GM21723 (cell line): ENCODE data around the gene TBPL1.
"Not testable (repeated sequence)": the region's sequence is repeated elsewhere in the genome, so short reads cannot be mapped to it uniquely, and the experiment has no call there.

Experiments
- ATAC-seq: cut with Tn5 transposase; IDR thresholded peaks from one replicate; pipeline ENCODE4 v1.9.1; 2021; ENCODE audit warnings: mild to moderate bottlenecking, moderate library complexity; ENCODE audit not compliant: unreplicated experiment

The TBPL1 gene

DNA sequence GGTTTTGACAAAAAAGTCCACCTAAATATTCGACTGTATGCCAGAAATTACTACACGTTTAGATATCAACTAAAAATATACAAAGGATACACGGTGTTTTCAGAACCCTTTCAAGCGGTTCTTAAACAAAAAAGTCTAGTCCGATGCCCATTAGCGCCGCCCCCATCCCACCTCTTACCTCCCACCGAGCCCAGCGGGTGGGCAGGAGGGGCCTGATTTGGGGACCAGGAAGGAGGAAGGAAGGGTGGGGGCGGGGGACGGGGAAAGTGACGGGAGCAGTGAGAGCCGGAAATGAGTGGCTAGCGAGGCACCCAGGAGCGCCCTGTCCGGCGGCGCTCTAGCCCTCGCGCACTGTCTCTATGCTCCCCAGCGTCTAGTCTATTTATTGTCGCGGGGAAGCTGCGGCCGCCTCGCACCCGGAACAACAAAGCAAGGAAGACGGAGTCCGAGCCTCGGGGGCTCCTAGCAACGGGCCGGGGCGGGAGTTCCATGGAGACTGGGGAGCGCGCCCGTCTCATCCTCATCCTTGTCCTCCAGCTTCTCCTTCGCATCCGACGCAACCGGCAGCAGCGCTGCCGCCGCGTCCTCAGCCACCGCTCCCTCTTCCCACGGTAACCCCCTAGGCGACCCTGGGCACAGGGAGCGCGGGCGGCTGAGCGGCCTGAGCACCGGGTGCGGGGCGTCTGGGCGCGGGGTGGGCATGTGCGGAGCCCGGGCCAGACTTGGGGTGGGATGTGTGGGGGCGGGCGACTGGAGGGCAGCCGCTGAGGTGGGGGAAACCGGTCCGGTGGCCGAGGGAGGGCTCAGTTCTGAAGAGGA, at the start of gene TBPL1:
Gene TBPL1 (plus strand): TSS at position 410 of the 819 bp plus-strand sequence. CDS start 26,902 bp downstream, outside the sequence.
- peak; percentile 90 for ATAC-seq

DNA sequence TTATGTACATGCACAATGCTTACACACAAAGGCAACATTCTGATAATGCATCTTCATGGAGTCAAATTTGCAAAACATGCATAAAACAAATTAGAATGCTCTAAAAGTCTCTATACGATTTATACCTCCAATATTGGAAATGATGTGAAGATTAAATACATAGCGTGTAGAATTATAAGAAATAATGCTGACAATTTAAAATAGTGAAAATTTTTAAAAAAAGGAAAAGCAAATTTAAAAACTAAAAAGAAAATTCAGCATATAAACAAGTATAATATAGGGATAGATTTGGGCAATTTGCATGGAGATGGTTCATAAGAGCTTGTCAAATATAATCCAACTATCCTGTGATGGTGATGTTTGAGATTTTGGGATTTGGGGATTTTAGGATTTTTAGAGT, 49.2 kb upstream of the TBPL1 start:
- no peak for ATAC-seq

DNA sequence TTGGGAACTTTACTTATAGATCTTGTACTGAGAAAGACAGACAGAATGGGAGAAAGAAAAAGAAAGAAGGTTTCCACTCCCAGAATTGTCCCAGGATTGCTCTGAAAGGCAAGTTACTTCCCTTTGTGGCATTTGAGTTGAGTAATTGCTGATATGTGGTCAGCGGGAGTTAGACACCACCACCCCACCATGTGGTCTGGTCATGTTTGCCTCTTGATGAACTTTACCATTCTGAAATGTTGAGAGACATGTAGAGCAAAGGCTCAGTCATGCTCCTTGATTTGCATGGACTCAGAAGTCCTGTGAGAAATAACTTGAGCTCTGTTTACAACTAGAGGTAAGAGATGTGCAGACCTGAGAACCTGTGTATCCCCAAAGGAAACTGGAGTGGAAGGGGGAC, 47.0 kb upstream of the TBPL1 start:
- ATAC-seq: no peak

DNA sequence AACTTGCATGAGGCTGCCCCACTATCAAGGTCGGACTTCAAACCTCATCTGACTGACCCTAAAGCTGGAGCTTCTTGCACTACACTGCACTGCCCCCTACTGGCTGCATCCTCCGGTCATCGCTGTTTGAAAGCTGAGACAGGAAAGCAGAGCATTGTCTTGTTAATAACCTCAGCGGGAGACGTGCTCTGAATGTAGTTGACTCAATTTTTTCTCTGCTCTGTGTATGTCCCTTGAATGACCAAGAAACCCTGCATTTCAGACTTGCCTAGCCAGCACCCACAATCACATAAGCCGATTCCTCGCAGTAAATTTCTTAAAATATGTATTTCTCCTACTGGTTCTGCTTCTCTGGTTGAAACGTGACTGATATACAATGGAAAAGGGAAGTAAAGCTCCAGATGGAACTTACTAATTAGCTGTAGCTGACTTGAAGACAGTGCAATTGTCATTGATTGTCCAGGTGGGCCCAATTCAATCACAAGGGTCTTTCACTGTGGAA, 36.3 kb upstream of the TBPL1 start:
- ATAC-seq: peak; percentile 79

DNA sequence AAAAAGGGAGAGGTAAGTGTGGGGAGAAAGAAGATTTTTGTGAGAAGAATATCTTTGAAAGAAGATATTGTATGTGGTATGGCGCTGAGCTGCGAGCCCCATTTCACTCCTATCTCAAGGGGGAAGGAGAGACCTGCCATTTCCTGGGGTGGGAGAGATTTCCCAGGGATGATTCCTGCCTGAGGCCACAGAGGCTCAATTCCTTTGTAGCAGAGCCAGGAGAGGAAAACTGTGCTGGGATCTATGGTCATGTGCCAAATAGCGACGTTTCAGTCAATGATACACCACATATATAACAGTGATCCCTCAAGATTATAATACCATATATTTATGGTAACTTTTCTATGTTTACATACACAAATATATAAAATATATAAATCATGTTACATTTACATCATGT, 35.2 kb upstream of the TBPL1 start:
- ATAC-seq: no peak

DNA sequence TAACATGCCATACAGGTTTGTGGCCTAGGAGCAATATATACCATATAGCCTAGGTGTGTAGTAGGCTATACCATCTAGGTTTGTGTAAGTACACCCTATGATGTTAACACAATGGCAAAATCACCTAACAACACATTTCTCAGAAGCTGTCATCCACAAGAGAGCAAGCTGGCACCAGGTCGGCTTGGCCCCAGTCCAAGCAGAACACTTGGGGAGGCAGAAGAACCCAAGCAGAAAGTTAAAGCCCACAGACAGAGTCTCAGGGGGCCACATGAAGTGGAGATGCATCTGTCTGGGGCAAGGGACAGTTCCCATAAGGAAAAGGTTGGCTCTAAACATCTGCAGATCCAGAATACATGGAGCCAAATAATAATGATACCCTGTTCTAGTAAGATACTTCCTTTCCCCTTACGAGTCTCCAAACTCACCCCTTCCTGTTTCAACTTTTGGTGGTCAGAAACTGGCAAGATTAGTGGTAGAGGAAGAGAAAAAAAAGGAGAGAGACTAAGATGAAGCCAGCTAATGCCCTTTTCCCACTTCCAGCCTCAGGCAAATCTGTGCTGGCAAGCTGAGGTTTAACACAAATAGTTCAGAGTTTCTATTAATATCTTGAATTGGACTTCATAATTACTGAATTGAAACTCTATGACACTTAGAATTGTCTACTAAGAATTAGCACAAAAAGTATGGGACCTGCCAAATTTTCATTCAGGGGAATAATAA, 34.7 kb upstream of the TBPL1 start:
- ATAC-seq: no peak

DNA sequence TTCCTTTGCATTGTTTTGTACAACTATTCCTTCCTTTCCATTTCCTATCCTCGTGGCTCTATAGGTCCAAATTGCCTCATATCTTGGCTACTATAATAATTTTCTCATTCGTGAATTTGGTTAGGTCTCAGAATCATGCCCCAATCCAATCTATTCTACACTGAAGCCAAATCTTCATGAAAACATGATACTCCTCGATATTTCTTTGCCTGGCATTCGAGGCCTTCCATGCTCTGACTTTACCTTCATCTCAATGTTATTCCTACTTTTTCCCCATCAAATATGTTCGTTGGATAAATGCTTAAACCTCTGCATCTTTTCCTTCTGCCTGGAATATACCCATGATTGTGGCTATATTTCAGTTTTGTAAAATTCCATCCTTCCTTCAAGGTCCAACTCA, 33.7 kb upstream of the TBPL1 start:
- ATAC-seq: no peak

DNA sequence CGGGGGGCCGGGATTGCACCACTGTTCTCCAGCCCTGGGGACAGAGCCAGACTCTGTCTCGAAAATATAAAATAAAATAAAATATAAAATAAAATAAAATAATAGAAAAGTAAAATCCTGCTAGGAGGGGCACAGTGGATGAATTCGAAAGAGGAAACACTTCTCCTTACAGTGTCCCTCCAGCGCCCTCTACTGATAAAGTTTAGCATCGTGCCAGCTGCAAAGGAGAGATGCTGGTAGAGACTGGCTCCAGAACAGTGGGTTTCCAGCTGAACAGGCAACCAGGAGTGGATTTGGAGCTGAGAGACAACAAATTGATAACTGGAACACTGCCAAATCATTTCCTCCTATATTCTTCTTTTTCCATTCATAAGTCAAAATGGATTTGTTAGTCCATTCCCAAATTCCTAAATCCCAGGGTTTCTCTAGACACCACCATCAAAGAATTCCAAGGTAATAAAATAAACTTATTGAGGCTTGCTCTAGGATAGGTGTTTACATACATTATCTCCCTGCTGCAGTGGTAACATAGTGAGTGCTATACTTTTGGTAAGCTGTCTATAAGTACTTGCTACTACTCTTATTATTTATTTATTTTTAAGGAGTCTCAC, 31.7 kb upstream of the TBPL1 start:
- peak; percentile 55 for ATAC-seq

DNA sequence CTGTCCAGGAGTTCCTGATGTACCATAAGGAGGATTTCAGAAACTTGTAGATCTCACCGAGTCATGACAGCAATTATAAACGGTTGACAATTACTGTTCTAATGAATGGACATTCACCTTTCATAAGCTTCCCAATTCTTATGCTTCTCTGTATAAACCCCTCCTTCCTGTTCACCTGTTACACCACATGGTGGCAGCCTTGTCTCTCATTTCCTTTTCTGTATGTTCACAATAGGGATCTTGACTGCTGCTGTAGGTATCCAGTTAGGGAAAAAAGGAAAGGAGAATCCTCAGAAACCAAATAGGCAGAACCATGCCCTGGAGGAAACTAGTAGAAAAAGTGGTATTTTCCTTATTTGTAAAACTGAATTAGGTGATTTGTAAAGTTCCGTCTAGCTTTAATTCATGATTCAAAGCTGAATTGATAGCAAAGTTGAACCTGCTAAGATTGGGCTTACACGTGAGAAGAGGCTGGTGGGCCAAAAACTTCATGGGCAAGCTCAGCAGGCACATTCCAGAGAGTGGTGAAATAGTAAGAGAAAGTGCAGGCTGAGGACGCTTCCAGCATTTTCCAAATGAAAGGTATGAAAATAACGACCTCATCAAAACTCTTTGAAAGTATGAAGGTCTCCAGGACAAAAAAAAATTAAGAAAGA, 29.0 kb upstream of the TBPL1 start:
- peak; percentile 91 for ATAC-seq

DNA sequence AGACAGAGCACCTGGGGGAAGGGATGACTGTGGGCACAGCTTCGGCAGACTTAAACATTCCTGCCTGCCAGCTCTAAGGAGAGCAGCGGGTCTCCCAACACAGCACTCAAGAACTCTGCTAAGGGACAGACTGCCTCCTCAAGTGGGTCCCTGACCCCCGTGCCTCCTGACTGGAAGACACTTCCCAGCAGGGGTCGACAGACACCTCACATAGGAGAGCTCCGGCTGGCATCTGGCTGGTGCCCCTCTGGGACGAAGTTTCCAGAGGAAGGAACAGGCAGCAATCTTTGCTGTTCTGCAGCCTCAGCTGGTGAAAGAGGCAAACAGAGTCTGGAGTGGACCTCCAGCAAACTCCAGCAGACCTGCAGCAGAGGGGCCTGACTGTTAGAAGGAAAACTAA, 21.8 kb upstream of the TBPL1 start:
- ATAC-seq: not testable (repeated sequence)

DNA sequence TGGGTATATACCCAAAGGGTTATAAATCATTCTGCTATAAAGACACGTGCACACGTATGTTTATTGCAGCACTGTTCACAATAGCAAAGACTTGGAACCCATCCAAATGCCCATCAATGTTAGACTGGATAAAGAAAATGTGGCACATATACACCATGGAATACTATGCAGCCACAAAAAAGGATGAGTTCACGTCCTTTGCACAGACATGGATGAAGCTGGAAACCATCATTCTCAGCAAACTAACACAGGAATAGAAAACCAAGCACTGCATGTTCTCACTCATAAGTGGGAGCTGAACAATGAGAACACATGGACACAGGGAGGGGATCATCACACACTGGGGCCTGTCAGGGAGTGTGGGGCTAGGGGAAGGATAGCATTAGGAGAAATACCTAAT, 16.7 kb upstream of the TBPL1 start:
- ATAC-seq: not testable (repeated sequence)

DNA sequence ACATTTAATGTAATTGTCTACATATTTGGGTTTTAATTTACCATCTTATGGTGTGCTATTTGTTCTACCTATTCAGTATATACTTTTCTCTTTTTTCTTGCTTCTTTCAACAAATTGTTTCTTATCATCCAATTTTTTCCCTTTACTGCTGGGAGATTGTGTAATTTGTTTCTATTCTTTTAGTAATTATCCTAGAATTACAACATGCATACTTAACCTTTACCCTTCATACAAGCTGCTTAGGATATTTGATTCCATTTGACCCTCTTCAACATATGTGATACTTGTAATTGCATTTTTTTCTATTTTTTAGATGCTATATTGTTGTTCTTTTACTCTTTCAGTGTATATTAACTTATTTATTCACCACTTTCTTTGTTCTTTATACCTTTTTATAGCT, 15.1 kb upstream of the TBPL1 start:
- ATAC-seq: no peak

DNA sequence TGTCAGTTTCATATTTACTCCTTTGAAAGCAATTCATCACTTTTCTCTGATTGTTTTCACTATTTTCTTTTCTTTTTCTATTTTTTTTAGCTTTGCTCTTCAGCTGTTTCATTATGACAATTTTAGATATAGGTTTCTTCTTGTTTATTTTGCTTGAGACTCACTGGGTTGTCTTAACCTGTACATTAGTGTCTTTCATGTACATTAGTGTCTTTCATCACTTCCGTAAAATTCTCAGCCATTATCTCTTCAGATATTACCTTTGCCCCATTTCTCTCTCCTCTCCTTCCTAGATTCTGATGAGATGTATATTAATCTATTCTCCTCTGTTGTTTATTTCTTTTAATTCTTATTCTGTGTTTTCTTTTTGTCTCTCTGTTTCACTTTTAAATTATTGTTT, 14.5 kb upstream of the TBPL1 start:
- ATAC-seq: no peak

DNA sequence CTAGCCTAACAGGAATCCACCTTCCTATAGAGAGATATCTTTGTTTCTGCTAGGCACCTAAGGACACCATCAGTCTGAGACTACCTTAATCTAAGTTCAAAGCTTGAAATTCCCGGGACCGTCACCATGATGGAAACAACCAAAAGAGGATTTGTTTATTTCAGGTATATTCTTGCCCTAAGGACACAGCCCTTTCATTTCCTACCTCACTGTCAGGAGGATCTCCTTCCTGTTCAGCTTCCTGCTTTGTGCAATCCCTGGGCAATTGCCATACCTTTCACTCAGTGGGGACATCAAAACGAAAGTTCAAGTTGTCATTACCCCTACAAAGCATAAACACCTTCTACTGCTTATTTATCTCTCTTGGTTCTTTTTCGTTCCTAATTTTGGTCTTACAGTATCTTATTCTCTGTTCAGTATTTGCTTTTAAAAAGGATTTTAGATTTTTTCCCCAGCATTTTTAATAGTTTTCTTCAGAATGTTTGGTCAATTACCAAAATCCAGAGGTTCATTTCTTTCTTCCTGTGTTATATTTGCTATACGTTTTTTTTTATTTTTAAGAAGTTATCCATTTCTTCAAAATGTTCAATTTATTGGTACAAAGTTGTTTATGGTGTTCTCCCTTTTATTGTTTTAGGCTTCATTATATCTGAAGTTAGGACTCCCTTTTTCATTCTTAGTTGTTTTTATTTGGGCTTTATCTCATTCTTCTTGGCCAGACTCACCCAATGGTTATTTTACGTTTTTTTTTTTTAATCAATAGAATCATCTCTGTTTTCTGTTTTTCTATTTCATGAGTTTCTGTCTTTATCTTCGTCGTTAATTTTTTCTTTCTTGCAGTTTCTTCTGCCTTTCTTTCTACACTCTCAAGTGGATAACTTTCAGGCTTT, 13.0 kb upstream of the TBPL1 start:
- no peak for ATAC-seq

DNA sequence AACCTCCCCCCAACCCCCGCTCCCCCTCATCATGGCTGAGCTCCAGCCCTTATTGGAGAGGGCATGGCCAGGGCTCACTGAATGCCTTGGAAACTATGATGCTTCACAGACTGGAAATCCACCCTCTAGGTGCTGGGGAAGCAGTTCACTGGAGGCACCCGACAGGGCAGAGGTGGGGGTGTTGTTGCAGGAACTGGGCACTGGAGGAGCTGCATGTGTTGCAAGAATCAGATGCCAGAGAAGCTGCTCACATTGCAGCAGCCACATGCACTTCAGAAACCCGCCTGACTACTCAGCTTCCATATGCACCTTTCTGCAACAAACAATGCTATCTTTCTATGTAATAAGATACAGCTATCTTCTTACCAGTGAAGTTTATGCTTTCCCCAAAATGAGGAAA, 7.9 kb upstream of the TBPL1 start:
- ATAC-seq: no peak

DNA sequence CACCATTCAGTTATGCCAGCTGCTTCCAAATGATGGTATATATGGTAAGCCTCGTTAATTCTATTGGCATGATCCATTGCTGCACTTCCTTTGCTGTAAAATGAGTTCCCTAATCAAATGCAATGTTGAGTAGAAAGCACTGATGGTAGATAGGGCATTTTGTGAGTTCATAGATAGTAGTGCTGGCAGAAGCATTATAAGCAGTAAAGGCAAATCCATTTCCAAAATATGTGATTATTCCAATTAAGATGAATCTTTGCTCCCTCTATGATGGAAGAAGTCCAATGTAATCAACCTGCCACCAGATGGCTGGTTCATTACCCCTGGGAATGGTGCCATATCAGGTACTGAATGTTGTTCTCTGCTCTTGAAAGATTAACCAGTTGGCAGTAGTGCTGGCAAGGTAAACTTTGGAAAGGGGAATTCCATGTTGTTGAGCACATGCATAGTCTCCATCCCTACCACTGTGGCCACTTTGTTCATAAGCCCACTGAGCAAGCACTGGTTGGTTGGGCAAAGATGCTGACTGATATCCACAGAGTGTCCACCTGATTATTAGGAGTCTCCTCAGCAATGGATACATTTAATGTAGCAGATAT, 5.6 kb upstream of the TBPL1 start:
- ATAC-seq: no peak

DNA sequence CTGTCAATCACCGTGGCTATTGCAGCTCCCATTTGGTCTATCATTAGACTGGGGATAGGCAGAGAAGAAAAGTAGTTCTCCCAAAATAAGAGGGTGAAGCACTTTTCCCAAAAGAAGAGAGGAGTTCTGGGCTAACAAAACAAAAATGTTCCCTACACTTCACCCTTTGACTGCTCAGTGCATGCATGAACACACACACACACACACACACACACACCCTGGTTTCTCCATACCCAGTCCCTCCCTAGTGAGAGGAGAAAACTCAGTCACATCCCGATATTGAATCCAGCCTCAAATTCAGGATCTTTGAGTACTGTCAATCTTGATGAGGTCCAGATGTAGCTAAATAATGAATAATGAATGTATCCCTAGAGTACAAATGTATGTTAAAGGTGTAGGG, 4.6 kb upstream of the TBPL1 start:
- ATAC-seq: no peak

DNA sequence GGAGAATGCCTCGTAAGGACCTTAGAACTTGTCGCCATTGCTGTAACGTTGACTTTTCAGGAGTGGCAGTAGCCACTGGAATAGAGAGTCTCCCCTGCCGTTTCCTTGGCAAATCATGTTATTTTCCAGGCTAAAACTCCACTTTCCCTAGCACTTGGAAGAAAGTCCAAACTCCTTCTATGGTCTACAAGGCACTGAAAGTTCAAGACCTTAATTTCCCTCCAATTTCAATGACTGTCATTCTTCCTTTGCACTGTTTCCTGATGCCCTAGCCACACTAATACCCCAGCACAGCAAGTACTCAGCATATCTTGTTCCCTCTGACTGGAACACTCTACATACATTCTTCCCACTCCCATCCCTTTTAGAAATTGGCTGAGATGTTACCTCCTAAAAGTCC, 1.8 kb upstream of the TBPL1 start:
- no peak for ATAC-seq

DNA sequence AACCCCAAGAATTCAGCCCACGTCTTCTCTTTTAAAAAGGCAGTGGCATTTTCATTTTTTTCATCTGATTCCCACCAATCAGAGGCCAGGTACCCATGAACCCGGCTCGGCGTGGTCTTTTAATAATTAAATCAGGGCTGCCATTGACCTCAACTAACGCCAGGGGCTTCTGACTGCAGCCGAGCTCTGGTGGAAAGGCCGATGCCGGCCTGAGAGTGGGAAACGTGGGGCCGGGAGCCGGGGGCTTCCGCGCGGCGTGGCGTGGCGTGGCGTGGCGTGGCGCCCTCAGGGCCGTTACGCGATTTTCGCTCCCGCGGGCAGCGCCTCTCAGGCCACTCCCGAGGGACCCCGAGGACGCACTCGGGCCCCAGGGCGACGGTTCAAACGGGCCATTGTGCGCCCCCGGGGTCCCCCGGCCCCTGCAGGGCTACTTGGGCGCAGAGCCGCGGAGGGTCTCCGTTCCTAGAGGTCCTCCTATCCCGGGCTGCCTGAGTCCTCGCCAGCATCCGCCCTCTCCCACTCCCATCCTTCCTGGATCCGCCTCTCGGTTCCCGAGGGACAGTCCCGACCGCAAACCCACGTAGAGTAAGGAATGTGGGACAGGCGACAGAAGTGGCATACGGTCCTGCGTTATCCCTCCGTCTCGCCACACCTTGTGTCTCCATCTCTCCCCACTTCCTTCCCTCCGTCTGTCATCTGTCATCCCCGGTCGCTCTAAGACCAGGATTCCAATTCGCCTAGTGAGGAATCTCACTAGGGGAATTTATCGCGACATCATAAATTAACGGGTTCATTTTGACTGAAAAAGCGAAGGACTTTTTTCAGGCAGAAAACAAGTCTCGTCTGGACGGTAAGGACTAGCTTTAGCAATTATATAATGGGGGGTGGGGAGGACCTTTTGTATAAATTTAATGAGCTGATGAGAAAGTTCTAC, 876 bp upstream of the TBPL1 start:
- peak; percentile 49 for ATAC-seq
